Lower leg skin (tissue), 4 donors: Measurements from ENCODE around the gene ZYG11B. TPM values are rescaled to one million over a fixed set of nuclear protein-coding genes. Genes with fewer than 3 reads are reported as not detected.
"Not testable (repeated sequence)": the region's sequence is repeated elsewhere in the genome, so short reads cannot be mapped to it uniquely, and the experiment has no call there.

Source experiments
- DNase-seq, 2 donors: peaks; one replicate each; pipeline ENCODE4 v3.0.0-alpha.2; 2019; ENCODE audit warnings: low spot score in 2 of 2
- H3K4me3 ChIP-seq: fragments of 200-600 bp; sonication (generic); 2 replicates; pipeline ENCODE4 v1.5.1; 2017; ENCODE audit warnings: mild to moderate bottlenecking, low read depth; ENCODE audit not compliant: poor library complexity, severe bottlenecking
- POLR2A ChIP-seq, 2 donors: fragments of 450-650 bp; IDR thresholded peaks; one replicate each; pipeline ENCODE4 v1.6.1; 2016 to 2017; ENCODE audit warnings: antibody characterized with exemption in 2 of 2, mild to moderate bottlenecking in 1 of 2, moderate library complexity in 1 of 2
- WGBS, 2 donors: methylation state at CpG; one replicate each; pipeline ENCODE4 v1.1.5; 2018; 5-methylcytosine and 5-hydroxymethylcytosine counted together
- intact Hi-C: fragments of 100-400 bp; cut with DNase I; formaldehyde crosslinking; loops from one replicate; pipeline ENCODE4 v1.15.0; 2023; ENCODE audit warnings: low total_unique reads
- total RNA-seq, 4 donors: library from RNA; depleted of rRNA; stranded (reverse); fragments of >200 nt; gene quantifications; one replicate each; pipeline ENCODE4 v1.1.0, GENCODE V29; 2016
- TF ChIP-seq, protein P1 (sequence below), 3 donors: fragments of 450-650 bp; IDR thresholded peaks; one replicate each; pipeline ENCODE4 v1.5.1; 2016; ENCODE audit warnings: antibody characterized with exemption in 3 of 3, mild to moderate bottlenecking in 3 of 3, moderate library complexity in 2 of 3

ZYG11B gene
- total RNA-seq, 4 donors from 2014 or later, result 24.1 to 29.9 (median 25.2) TPM

DNA sequence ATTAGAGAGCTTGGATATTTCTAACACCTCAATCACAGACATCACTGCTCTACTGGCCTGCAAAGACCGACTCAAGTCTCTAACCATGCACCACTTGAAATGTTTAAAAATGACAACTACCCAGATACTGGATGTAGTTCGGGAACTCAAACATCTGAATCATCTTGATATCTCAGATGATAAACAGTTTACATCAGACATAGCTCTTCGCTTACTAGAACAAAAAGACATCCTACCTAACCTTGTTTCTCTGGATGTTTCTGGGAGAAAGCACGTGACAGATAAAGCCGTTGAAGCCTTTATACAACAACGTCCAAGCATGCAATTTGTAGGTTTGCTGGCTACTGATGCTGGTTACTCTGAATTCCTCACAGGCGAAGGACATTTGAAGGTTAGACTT, 45.1 kb downstream of the ZYG11B start:
- intact Hi-C loops, result no loop called here
- 91 to 92% methylated on average over 7 of the region's 7 CpGs for WGBS, 2 donors
- TF ChIP-seq, protein P1, sequence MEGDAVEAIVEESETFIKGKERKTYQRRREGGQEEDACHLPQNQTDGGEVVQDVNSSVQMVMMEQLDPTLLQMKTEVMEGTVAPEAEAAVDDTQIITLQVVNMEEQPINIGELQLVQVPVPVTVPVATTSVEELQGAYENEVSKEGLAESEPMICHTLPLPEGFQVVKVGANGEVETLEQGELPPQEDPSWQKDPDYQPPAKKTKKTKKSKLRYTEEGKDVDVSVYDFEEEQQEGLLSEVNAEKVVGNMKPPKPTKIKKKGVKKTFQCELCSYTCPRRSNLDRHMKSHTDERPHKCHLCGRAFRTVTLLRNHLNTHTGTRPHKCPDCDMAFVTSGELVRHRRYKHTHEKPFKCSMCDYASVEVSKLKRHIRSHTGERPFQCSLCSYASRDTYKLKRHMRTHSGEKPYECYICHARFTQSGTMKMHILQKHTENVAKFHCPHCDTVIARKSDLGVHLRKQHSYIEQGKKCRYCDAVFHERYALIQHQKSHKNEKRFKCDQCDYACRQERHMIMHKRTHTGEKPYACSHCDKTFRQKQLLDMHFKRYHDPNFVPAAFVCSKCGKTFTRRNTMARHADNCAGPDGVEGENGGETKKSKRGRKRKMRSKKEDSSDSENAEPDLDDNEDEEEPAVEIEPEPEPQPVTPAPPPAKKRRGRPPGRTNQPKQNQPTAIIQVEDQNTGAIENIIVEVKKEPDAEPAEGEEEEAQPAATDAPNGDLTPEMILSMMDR (IDR thresholded peaks at IDR 0.05), result no peak
- no peak for DNase-seq
- no peak overlapping the region for H3K4me3 ChIP-seq

DNA sequence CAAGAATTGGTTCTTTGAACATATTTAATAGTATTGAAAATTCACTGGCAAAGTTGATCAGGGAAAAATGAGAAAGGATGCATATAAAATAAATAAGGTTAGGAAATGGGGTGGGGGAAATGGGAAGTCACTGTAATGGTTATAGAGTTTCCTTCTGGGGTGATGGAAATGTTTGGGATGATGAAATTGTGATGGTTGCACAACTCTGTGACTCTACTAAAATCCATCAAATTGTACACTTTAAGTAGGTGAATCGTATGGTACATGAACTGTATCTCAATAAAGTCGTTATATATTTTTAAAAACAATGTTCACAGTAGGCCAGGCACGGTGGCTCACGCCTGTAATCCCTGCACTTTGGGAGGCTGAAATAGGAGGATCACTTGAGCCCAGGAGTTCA, 59.9 kb downstream of the ZYG11B start:
- WGBS, 2 donors, result 93 to 95% methylated on average over 4 of the region's 4 CpGs
- intact Hi-C loops, result no loop called here
- no peak for DNase-seq
- H3K4me3 ChIP-seq, result no peak overlapping the region
- TF ChIP-seq, protein P1 (IDR thresholded peaks at IDR 0.05), result no peak
- TF ChIP-seq POLR2A (IDR thresholded peaks at IDR 0.05), result no peak

DNA sequence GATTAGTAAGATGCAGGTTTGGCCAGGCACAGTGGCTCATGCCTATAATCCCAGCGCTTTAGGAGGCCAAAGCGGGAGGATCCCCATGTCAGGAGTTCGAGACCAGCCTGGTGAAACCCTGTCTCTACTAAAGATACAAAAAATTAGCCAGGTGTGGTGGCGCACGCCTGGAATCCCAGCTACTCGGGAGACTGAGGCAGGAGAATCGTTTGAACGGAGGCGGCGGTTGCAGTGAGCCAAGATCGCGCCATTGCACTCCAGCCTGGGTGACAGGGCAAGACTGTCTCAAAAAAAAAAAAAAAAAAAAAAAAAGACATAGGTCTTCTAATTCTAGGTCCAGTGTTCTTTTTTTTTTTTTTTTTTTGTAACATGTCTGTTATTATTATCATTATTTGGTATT, 64.2 kb downstream of the ZYG11B start:
- 96 to 97% methylated on average over 12 of the region's 12 CpGs for WGBS, 2 donors
- DNase-seq, intact Hi-C loops, H3K4me3 ChIP-seq: not testable (repeated sequence)

DNA sequence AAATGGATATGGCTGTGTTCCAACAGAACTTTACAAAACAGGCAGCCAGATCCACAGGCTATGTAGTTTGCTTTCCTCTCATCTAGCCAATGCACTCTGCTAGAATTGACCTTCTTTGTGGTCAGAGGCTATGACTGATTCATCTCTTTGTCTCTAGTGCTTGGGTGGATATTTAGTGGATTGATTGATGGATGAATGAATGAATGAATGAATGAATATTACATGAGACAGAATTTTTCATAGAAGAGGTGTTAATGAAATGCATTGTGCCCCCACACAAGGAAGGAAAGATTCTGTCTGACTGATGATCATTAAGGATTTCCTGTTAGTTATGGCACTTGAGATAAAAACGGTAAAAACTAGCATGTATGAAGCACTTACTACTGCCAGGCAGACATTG, 65.8 kb downstream of the ZYG11B start:
- TF ChIP-seq, protein P1 (IDR thresholded peaks at IDR 0.05), result no peak
- no peak for TF ChIP-seq POLR2A (IDR thresholded peaks at IDR 0.05)
- intact Hi-C loops, result no loop called here
- DNase-seq, result no peak
- WGBS, 2 donors, result 64 to 87% methylated on average over 1 of the region's 1 CpG
- no peak overlapping the region for H3K4me3 ChIP-seq

DNA sequence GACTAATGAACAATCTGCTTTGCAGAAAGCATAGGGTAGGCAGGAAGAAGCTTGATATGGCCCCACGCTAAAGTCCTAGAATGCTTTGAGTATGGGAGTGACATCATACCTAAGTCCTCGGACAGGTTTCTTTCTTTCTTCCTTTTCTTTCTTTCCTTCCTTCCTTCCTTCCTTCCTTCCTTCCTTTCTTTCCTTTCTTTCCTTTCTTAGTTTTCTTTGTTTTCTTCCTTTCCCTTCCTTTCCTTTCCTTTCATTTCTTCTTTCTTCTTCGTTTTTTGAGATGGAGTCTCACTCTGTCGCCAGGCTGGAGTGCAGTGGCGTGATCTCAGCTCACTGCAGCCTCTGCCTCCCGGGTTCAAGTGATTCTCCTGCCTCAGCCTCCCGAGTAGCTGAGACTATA, 67.5 kb downstream of the ZYG11B start:
- WGBS, 2 donors, result 82 to 83% methylated on average over 7 of the region's 7 CpGs
- DNase-seq, H3K4me3 ChIP-seq, intact Hi-C loops: not testable (repeated sequence)

DNA sequence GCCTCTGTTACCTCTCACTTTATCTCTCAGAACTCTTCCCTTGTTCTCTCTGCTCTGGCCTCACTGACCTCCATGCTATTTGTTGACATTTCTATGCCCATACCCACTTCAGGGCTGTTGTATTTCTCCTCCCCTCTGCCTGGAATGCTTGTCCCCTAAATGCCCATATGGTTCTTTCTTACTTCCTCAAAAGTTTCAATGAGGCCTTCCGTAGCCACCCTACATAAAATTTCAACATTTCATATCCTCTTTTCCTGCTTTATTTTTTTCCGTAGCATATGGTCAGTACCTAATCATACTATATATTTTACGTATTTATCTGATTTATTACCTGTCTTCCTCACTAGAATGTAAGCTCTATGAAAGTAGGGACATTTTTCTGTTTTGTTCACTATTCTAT, 69.2 kb downstream of the ZYG11B start:
- intact Hi-C loops, result no loop called here
- no peak overlapping the region for H3K4me3 ChIP-seq
- no peak for TF ChIP-seq POLR2A (IDR thresholded peaks at IDR 0.05)
- TF ChIP-seq, protein P1 (IDR thresholded peaks at IDR 0.05), result no peak
- no peak for DNase-seq
- WGBS, 2 donors, result 86 to 87% methylated on average over 3 of the region's 3 CpGs

DNA sequence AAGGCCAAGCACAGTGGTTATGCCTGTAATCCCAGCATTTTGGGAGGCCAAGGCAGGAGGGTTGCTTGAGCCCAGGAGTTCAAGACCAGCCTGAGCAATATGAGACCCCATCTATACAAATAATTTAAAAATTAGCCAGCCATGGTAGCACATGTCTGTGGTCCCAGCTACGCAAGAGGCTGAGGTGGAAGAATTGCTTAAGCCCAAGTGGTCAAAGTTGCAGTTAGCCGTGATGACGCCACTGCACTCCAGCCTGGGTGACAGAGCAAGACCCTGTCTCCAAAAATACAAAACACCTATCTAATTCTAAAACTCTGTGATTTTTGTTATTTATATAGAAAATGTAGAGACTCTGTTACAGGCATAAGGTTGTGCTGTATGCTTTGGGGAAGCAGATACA, 72.1 kb downstream of the ZYG11B start:
- 94 to 95% methylated on average over 3 of the region's 3 CpGs for WGBS, 2 donors
- intact Hi-C loops, result no loop called here
- H3K4me3 ChIP-seq, result no peak overlapping the region
- no peak for TF ChIP-seq POLR2A (IDR thresholded peaks at IDR 0.05)
- TF ChIP-seq, protein P1 (IDR thresholded peaks at IDR 0.05), result no peak
- DNase-seq, result no peak
